DND-41 (cell line): ENCODE results near the gene ACSM5.

Experiments used
- ATAC-seq: fragments of 200-7000 bp; cut with Tn5 transposase; 3 replicates; pipeline ENCODE4 v1.9.1; 2021; ENCODE audit warnings: low read depth; ENCODE audit not compliant: insufficient read depth
- DNase-seq: peaks from one replicate; pipeline ENCODE4 v3.0.0-alpha.2; 2020
- H2AFZ ChIP-seq: 2 replicates; pipeline ENCODE4 v1.6.0; 2012; ENCODE audit warnings: low read depth, low read length
- H3K27ac ChIP-seq: 2 replicates; pipeline ENCODE4 v1.5.1; 2012; ENCODE audit warnings: low read length, inconsistent platforms
- H3K27me3 ChIP-seq: fragments of 200-600 bp; sonication (generic); 2 replicates; pipeline ENCODE4 v1.6.0; 2012; ENCODE audit warnings: low read length, mild to moderate bottlenecking, inconsistent platforms; ENCODE audit not compliant: insufficient read depth, poor library complexity
- H3K36me3 ChIP-seq: 2 replicates; pipeline ENCODE4 v1.5.1; 2012; ENCODE audit warnings: low read length, inconsistent platforms; ENCODE audit not compliant: insufficient read depth
- H3K4me1 ChIP-seq: 2 replicates; pipeline ENCODE4 v1.5.1; 2012; ENCODE audit warnings: mild to moderate bottlenecking, low read length; ENCODE audit not compliant: insufficient read depth
- H3K4me2 ChIP-seq: 2 replicates; pipeline ENCODE4 v1.6.0; 2012; ENCODE audit warnings: mild to moderate bottlenecking, moderate library complexity, low read length, inconsistent platforms; ENCODE audit not compliant: insufficient read depth
- H3K4me3 ChIP-seq, 2 experiments: fragments of 200-600 bp in 1 of 2; shearing (Covaris generic) in 1 of 2; 2 replicates each; pipeline ENCODE4 v1.5.1; 2012 to 2016; ENCODE audit warnings: inconsistent platforms in 2 of 2, low read length in 2 of 2, mild to moderate bottlenecking in 2 of 2, low read depth in 1 of 2, moderate library complexity in 1 of 2
- H3K79me2 ChIP-seq: 2 replicates; pipeline ENCODE4 v1.6.0; 2012; ENCODE audit warnings: low read length, inconsistent platforms; ENCODE audit not compliant: insufficient read depth
- H3K9ac ChIP-seq: 2 replicates; pipeline ENCODE4 v1.6.0; 2012; ENCODE audit warnings: low read depth, mild to moderate bottlenecking, inconsistent platforms, low read length, moderate library complexity
- H3K9me3 ChIP-seq: 2 replicates; pipeline ENCODE4 v1.5.1; 2012; ENCODE audit warnings: low read length, moderate library complexity, mild to moderate bottlenecking, inconsistent platforms; ENCODE audit not compliant: insufficient read depth, severe bottlenecking
- H4K20me1 ChIP-seq: 2 replicates; pipeline ENCODE4 v1.6.0; 2012; ENCODE audit warnings: low read length; ENCODE audit not compliant: insufficient read depth
- CTCF ChIP-seq: IDR thresholded peaks from 2 replicates; pipeline ENCODE4 v1.5.1; 2012; ENCODE audit warnings: borderline replicate concordance, low read length, moderate library complexity, mild to moderate bottlenecking; ENCODE audit not compliant: poor library complexity, severe bottlenecking; ENCODE audit errors: extremely low read depth
- EZH2 ChIP-seq: IDR thresholded peaks from 3 replicates; pipeline ENCODE4 v1.6.1; 2012; ENCODE audit warnings: borderline replicate concordance, low read depth, mild to moderate bottlenecking, moderate library complexity, low read length, inconsistent platforms; ENCODE audit not compliant: severe bottlenecking

The ACSM5 gene

DNA sequence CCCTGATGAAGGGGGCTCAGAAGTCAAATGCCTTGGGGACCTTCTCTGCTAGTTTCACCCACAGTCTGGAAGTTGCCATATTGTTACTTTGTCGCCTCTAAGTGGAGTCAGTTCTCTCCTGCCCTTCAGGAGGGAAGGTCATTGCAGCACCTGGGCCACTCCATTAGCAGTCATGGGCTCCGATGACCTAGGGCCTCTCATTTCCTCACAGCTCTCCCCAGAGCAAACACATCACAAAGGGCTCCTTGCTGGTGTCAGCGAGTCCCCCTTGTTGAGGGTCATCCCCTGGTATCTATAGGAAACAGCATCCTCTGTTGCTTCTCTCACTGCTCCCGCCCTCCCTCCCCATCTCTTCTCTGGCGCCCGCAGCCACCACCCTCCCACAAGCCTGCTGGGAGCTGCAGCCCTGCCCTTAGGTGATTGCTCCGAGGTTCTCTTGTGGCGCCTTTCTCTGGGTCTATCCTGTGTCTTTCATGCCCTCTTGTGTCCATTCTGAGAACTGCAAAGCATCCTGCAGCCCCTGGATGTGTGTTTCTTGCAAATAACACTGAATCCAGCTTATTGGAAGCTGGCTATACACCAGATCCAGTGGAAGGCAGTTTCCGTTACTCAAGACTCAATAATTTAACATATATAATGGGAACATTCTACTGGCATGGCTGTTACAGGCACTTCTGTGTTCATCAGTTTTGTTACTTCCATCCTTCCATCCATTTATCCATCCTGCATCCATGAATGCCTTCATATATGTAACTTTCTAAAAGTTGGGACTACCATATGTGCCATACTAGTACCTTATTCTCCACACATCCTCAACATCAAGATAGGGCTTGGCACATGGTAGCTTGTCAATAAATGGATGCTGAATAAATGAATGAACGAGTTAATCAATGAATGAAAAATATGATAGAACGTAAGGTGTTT, 26.0 kb upstream of the ACSM5 start:
- H3K36me3 ChIP-seq: no peaks in the 10 kb centered on the region
- H3K4me1 ChIP-seq: no peaks in the 10 kb centered on the region
- DNase-seq: peak; percentile 65
- peak; percentile 92 for ATAC-seq
- TF ChIP-seq CTCF (peak; percentile 88), EZH2 (no peak)
- peaks cover 3% of the 10 kb centered on the region for H3K27me3 ChIP-seq
- no peak overlapping the region for H3K4me3 ChIP-seq
- H3K9me3 ChIP-seq: no peaks in the 10 kb centered on the region
- no peak overlapping the region for H3K4me2 ChIP-seq
- no peak overlapping the region for H2AFZ ChIP-seq
- H3K27ac ChIP-seq: no peak overlapping the region
- H3K9ac ChIP-seq: no peak overlapping the region
- H4K20me1 ChIP-seq: no peaks in the 10 kb centered on the region
- H3K79me2 ChIP-seq: no peaks in the 10 kb centered on the region

DNA sequence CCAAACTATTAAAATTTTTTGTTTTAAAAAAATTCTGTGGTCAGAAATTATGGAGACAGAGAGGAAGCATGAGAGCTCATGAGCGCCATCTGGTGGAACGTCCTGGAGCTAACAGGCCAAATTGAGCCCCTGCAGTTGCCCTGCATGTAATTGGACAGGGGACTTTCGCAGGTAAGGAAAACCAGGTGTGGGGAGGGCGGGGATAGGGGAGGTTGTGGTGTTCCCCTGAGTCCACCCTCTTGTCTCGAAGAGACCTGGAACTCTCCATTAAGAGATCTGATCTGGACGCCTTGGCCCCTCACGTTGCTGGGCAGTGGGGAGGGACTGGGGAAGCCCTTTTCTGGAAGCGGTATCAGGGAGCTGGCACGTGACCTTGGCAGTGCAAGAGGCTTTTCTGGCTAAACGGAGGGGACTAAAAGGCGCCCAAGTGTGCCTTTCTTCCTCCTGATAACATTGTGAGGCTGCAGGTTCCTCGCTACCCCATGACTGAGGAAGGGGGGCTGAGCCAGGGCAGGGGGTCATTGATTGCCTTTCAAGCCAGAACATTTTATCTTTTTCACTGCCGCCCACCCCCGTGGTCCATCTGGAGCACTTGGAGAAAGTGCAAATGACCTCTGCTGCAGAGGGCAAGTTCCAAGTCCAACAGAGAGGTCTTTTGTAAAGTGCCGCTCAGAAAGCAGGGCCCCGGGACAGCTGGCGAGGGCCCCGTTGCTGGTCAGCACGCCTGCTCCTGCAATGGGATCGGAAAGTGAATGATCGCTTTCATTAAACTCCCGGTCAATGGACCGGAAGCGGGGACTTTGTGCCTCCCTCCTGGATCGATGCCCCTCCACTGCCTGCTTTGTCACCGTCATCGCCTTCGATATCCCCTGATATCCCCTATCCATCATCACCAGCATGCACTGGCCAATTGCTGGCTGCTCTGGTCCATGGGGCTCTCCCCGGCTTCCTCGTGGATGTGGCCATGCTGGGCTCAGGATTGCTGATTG, 23.2 kb upstream of the ACSM5 start:
- H3K9me3 ChIP-seq: no peaks in the 10 kb centered on the region
- no peaks in the 10 kb centered on the region for H3K4me1 ChIP-seq
- H3K27me3 ChIP-seq: no peaks in the 10 kb centered on the region
- H3K27ac ChIP-seq: no peak overlapping the region
- no peaks in the 10 kb centered on the region for H3K79me2 ChIP-seq
- no peak overlapping the region for H3K9ac ChIP-seq
- no peaks in the 10 kb centered on the region for H4K20me1 ChIP-seq
- H3K36me3 ChIP-seq: no peaks in the 10 kb centered on the region
- ATAC-seq (no peak), DNase-seq (peak; percentile 54)
- no peak overlapping the region for H2AFZ ChIP-seq
- TF ChIP-seq EZH2: no peak
- TF ChIP-seq CTCF: peak; percentile 83
- no peak overlapping the region for H3K4me2 ChIP-seq
- H3K4me3 ChIP-seq: no peak overlapping the region

- ATAC-seq: no peak
- H3K9me3 ChIP-seq: no peaks in the 10 kb centered on the region
- H3K36me3 ChIP-seq: no peaks in the 10 kb centered on the region
- H3K27me3 ChIP-seq: no peaks in the 10 kb centered on the region
- no peaks in the 10 kb centered on the region for H3K79me2 ChIP-seq
- no peak overlapping the region for H3K9ac ChIP-seq
- H3K4me3 ChIP-seq: no peak overlapping the region
- H3K4me2 ChIP-seq: no peak overlapping the region
- H3K4me1 ChIP-seq: no peaks in the 10 kb centered on the region
- H4K20me1 ChIP-seq: no peaks in the 10 kb centered on the region
- no peak overlapping the region for H3K27ac ChIP-seq
- no peak for DNase-seq
- no peak overlapping the region for H2AFZ ChIP-seq
- TF ChIP-seq CTCF (no peak), EZH2 (no peak)
Measured at GRCh38 chr16:20387978-20388377, 21.4 kb upstream of the ACSM5 start.
